ENCODE results near the gene C16orf89.
"Not testable (repeated sequence)": the region's sequence is repeated elsewhere in the genome, so short reads cannot be mapped to it uniquely, and the experiment has no call there.

C16orf89 gene, protein sequence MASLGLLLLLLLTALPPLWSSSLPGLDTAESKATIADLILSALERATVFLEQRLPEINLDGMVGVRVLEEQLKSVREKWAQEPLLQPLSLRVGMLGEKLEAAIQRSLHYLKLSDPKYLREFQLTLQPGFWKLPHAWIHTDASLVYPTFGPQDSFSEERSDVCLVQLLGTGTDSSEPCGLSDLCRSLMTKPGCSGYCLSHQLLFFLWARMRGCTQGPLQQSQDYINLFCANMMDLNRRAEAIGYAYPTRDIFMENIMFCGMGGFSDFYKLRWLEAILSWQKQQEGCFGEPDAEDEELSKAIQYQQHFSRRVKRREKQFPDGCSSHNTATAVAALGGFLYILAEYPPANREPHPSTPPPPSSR
- total RNA-seq: 0 reads per million in 4 donors

DNA sequence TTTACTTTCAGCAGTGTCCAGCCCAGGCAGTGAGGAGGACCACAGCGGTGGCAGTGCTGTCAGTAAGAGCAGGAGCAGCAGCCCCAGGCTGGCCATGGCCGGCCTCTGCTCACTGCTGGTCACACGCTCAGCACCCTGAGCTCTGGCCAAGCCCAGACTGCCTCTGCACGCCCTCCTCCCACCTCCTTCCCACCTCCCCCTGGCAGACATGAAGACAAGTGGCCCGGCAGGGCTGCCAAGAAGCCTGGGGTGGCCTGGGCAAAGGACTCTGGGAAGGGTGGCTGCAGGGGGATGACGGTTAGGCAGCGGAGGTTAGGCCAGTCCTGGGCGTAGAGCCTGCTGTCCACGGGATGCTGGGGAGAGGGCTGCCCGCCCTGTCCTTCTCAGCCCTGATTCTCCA, at the start of gene C16orf89:
TSS of gene C16orf89 (minus strand) at position 144 of the 400 bp plus-strand sequence. CDS start at position 96, 48 bp downstream.
- DNase-seq: no peak

DNA sequence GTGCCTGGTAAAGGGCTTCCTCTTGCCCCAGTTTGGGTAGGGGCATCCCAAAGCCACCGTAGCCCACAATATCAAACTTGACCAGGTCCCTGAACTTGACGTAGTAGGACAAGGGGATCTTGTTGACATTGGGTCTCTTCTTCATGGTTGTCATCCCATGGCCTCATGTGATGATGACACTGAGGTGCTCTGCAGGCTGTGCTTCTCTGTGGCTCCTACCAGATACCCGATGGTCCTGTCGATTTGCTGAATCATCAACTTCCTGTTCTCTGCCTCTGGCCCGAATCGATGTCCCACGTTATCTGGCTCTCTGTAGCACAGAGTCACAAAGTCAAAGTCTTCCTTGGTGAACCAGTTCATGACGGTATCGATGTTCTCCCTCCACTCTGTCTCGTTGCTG, 45.2 kb upstream of the C16orf89 start:
- DNase-seq: not testable (repeated sequence)

DNA sequence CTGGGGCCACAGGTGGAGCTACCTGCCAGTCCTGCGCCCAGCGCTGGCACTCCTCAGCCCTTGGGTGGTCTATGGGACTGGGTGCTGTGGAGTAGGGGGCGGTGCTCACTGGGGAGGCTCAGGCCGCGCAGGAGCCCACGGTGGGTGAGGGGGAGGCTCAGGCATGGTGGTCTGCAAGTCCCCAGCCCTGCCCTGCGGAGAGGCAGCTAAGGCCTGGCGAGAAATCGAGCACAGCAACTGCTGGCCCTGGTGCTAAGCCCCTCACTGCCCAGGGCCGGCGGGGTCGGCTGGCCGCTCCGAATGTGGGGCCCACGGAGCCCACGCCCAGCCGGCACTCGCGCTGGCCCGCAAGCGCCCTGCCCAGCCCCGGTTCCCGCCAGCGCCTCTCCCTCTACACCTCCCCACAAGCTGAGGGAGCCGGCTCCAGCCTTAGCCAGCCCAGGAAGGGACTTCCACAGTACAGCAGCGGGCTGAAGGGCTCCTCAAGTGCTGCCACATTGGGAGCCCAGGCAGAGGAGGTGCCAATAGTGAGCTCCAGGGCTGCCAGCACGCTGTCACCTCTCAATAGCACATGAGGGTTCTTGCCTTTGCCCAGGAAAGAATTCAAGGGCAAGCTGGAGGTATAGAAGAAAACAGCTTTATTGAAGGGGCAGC, 42.9 kb upstream of the C16orf89 start:
- no peak for DNase-seq

- DNase-seq: not testable (repeated sequence)
Observed at GRCh38 chr16:5105039-5105438, 39.3 kb upstream of the C16orf89 start.

DNA sequence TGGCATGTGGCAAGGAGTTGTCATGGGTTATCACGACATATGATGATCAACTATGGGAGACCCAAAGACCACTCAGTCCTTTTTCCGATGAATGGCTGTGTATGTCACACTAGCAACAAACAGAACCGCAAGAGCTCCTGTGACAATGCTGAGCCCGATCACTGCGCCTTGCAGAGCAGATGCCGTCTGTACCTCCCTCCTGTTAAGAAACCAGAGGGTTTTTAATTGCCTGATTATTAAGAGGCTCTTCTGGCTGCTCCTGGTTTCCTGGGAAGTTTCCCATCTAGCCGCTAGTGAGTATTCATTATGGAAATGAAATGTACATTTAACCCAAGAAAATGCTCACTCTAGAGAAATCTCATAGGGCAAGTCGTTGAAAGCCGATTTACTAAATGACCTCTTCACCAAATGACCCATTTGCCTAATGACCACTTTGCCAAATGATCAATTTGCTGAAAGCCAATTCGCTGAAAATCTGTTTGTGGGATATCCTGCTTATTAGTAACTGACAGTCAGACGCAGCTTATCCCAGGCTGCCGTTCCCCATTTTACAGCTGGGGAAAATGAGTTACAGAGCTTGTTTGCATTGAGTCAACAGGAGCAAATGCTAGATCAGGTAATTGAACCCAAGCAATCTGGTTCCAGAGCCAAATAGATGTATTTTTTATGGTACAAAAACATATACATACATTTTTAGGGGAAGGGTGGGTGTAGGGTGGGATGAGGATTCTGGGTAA, 37.7 kb upstream of the C16orf89 start:
- DNase-seq: not testable (repeated sequence)

- not testable (repeated sequence) for DNase-seq
Observed at GRCh38 chr16:5099174-5099573, 33.4 kb upstream of the C16orf89 start.

DNA sequence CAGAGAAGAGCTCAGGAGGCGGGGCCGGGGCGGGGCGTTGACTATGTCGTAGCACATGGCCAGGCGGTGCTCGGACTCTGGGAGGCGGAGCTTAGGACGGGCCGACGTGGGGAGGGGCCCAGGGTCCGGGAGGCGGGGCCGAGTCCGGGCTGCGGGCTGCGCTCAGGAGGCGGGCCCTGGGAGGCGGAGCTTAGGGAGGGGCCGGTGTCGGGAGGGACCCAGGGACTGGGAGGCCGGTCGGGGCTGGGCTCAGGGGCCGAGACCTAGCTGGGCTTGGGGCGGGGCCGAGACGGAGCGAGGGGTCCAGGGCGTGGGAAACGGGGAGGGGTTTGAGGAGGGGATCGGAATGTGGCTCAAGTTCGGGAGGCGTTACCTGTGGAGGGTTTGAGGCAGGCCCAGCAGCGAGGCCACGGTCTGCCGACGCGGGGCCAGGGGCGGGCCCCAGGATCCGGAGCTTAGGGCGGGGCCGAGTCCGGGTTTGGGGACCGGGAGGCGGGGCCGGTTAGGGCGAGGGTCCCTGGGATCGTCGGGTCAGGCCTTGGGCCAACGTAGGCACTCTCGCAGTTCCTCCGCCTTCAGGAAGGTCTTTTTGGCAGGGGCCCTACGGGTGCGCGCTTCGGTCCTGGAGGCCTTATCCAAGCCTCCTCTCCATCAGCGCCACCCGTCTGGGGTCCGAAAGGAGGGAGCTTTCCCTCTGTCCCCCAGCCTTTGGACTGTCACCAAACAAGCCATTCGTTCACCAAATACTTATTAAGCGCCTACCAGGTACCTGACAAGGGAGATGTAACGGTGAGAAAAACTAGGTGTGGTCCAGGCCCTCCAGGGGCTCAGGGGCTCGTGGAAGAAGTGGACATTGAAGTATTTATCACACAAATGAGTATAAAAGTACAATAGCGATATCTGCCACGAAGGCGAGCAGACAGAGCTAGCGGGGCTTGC, 32.7 kb upstream of the C16orf89 start:
- DNase-seq: peak; percentile 77 to 96 (median 96)

GRCh38 chr16:5097470-5098220, 31.9 kb upstream of the C16orf89 start, which contains the start of gene EEF2KMT:
EEF2KMT (minus strand) TSS chr16:5097795; CDS start chr16:5097739, 56 bp downstream.
- peak; percentile 82 to 97 (median 88) for DNase-seq

GRCh38 chr16:5097061-5097469, 31.3 kb upstream of the C16orf89 start:
- peak in 4 of 5 donors; percentile 17 to 41 (median 30) for DNase-seq

DNA sequence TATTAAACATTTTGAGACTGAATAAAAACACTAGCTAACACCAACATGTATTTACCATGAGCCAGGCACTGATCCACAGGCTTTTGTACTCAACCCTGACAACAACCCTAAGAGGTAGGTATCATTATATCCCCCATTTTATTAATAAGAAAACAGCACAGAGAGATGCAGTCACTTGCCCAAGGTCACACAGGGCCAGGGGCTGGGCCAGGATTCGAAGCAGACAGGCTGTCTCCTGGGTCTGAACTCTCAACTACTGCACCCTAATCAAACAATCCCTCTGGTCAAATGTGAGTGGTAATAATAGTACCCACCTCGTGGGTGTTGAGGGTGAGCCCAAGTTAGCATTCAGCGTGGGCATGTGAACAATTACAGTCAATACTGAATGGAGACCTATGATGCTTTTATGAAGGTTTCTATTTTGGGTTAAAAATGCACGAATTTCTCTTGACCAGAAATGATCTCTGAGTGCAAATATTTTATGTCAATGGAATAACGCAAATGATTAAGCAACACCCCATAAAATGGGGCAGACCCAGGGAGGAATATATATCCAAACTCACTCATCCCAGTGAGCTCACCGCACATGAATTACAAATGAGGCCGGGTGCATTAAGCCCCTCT, 30.8 kb upstream of the C16orf89 start:
- not testable (repeated sequence) for DNase-seq

GRCh38 chr16:5095145-5095830, 29.5 kb upstream of the C16orf89 start:
- not testable (repeated sequence) for DNase-seq

DNA sequence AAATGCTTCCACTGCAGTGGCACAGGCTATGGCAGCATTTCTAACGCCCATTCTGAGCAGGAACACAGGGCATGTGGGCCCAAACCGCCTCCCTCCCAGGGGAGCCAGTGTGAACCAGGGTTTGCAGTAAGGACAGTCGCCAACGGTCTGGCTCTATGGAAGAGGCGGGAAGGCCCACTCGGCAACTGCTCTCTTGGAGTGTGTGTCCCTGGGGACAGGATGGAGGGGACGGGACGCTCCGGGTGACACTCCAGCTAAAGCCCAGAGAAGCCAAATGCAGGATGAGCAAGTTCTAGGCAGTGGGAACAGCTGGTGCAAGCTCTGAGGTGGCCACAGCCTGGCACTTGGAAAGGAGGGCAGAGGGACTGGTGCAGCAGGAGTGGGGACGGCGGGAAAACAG, 28.0 kb upstream of the C16orf89 start:
- DNase-seq: not testable (repeated sequence)

DNA sequence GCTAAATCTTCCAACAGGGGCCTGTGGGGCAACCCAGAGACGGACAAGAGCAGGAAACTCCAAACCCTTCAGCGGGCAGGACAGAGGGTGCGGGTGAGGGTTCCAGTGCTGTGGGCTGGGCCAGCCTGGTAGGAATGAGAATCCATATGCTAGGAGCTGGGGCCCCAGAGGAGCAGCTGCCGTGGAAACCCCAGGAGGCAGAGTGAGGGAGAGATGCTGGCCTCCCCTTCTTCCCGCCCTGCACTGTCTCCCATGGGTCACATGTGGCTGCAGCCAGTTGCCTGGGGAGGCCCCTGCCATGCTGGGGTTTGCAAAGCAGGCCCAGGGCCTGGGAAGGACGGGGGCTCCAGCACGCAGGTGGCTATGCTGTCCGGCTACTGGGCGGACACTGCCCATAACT, 27.3 kb upstream of the C16orf89 start:
- DNase-seq: not testable (repeated sequence)

- DNase-seq: not testable (repeated sequence)
Observed at GRCh38 chr16:5090592-5090991, 24.8 kb upstream of the C16orf89 start.

- DNase-seq: not testable (repeated sequence)
Observed at GRCh38 chr16:5089911-5090555, 24.3 kb upstream of the C16orf89 start.

- not testable (repeated sequence) for DNase-seq
Observed at GRCh38 chr16:5088936-5089335, 23.2 kb upstream of the C16orf89 start.

- not testable (repeated sequence) for DNase-seq
Observed at GRCh38 chr16:5088086-5088790, 22.5 kb upstream of the C16orf89 start.

- not testable (repeated sequence) for DNase-seq
Observed at GRCh38 chr16:5085716-5086115, 20.0 kb upstream of the C16orf89 start.

- peak in 3 of 5 donors; percentile 15 to 41 (median 32) for DNase-seq
Observed at GRCh38 chr16:5084802-5085201, 19.0 kb upstream of the C16orf89 start.
